NCI-H1694 (cell line): ENCODE measurements around the gene ARHGEF1.
A peak's percentile ranks its signal among the peaks of the same experiment; 100 is the strongest.
"Not testable (repeated sequence)": the region's sequence is repeated elsewhere in the genome, so short reads cannot be mapped to it uniquely, and the experiment has no call there.

Experiments
- DNase-seq: peaks from one replicate; lab custom pipeline; 2025; lab: John Stamatoyannopoulos, UW

The ARHGEF1 gene

DNA sequence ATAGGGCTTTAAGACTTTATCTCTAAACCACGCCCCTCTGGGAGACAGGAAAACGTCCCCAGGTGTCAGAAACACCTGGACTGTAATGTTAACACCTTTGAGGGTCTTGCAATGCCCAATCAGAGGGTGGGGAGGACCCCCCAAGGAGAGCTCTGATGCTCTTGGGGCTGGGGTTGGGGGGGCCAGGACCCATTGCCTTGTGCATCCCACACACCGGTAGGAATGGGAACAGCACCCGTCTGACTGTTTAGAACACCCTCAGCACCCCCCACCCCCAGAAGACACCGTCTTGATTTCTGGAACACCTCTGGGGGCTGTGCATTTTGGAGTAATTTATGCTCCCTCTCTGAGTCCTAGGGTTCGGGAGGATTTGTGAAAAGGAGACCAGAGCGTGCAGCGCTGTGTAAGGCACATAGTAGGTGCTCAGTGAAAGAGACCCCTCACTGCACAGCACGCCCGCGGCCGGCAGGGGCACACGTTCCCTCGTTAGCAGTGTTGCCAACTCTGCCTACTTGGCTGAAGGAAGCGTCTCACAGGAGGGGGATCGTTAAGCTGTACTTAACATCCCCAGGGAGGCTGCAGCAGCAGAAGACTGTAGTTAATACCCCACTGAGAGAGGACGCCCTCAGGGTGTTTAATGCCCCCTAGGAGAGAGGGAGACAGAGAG, 48.1 kb downstream of the ARHGEF1 start:
- DNase-seq = no peak

DNA sequence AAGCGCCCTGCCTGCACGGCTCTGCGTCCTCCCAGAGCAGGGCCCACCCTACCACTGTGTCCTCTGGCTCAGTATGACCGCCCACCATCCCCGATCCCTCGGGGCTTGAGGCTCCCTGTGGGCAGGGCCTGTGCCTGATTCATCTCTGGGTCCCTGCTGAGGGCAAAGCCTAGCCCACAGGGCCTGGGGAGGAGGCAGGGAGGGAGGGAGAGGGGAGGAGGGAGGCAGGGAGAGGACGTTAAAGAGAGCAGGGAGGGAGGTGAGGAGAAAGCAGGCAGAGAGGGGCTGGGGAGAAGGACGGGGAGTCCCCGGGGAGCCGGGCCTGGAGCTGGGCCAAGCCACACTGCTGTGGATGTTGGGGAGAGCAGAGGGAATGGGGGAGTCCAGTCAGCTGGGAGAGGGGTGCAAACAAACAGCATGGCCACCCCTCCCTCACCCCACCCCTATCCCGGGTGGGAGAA, 49.3 kb downstream of the ARHGEF1 start:
- DNase-seq = no peak

DNA sequence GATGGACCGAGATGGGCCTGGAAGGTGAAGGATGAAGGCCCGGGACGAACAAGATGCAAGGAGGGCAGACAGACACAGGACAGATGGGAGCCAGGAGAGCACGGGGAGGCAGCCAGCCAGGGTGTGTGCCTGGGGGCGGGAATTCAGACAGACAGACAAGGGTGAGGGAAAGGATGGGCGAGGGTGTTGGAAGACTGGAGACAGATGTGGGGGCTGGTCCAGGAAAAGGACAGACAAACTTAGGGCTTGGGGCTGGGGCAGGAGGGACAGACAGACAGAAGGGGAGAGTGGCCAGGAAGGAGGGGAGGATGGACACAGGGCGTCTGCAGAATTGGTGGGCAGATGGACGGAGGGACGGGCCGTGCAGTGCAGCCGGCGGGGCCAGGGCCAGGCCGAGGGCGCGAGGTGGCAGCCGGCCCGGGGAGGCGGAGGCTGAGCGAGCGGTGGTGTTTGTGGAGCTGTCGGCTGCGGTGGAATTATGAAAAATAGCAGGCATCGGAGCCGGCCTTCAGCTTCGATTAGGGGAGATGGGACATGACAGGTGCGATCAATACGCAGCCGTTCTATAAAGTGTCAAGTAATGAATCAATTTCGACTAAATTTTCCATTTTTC, 49.8 kb downstream of the ARHGEF1 start:
- DNase-seq = peak; percentile 39

DNA sequence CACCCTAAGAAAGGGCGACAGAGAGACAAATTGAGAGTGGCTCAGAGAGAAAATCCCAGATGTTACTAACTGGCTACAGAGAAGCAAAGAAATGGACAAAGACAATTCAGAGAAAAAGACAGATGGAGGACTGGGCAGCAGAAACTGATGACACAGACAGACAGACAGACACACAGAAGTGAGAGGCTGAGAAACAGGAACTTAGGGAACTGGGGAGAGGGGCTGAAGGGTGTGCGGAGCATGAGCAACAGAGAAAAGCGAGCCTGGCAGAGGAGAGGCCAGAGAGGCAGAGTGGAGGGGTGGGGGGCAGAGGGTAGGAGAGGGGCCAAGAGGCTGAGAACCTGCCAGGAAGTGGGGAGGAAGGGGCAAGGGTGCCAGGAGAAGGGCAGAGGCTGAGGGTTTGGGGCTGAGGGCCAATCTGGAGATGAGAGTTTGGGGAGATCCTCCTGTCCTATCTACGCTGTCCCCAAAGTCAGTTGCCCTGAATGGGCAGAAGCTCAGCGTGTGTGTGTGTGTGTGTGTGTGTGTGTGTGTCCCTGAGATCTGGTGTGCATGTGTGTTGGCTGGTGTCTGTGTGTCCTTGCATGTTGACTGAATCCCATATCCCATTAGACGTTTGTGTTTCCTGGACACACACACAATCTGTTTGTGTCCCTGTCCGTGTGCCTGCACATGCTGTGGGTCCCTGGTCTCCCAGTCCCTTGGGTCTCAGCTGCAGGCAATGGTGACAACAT, 50.9 kb downstream of the ARHGEF1 start:
- no peak for DNase-seq

DNA sequence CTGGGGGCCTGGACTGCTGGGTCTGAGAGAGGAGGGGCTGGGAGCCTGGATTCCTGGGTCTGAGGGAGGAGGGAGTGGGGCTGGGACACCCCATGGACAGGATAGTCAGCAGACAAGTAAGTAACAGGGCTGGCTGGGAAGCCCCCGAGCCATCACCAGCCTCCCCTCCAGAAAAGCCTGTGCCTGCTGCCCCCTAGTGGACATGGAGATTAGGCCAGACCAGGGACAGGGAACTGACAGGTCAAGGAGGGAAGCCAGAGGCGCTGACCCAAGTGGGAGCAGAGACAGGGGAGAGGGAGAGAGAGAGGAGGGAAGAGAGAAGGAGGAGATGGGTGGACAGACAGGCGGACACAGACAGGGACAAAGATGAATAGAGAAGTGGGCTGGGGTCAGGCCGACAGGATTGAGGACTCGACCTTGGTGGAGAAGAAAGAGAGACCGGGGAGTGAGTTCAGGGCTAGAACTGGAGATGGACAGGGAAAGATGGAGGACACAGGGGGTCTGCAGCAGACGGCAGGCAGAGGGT, 51.9 kb downstream of the ARHGEF1 start:
- DNase-seq = peak; percentile 68

DNA sequence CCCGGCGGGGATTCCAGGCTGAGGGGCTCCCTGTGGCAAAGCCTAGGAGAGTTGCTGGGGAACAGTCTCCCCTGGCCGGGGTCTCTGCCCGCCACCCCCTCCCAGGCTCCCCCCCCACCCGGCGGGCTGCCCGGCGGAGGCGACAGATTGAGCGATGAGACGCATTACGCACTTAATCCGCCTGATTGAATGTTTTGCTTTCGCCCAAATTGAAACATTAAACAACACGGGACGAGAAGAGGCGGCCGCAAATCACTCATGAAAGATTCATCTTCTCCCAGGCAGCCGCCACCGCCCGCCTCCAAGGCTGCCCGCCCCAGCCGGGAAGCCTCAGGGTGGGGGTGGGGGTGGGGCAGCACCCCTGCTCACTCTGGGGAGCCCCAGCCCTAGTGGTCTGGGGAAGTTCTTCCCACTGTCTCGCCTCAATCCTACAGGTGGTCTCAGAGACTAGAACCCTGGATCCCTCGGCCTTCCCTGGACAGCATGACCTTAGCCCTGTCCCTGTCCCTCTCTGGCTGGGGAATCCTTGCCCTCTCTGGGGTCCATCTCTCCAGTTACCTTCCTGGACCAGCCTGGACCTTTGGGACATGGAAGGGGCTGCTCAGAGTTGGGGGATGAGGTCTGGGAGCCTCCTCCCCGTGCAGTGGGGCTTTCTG, 52.9 kb downstream of the ARHGEF1 start:
- DNase-seq = no peak

DNA sequence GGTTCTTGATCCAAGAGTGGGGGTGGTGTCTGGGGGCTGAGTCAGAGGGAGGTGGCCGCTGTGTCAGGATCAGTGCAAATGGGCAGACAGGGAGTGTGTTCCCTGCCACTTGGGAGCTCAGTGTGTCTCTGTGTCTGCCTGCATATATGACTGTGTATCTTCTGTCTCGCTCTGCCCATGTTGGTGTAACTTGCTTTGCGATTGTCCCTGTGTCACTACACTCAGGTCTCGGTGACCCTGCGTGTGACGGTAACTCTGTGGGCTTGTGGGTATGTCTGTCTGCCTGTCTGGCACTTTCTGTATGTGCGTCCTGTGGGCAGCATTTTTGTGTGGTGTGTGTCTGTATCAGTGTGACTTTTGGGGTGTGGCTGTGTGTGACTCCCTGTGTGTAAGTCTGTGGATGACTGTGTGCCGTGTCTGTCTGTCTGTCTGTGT, 53.4 kb downstream of the ARHGEF1 start:
- no peak for DNase-seq

DNA sequence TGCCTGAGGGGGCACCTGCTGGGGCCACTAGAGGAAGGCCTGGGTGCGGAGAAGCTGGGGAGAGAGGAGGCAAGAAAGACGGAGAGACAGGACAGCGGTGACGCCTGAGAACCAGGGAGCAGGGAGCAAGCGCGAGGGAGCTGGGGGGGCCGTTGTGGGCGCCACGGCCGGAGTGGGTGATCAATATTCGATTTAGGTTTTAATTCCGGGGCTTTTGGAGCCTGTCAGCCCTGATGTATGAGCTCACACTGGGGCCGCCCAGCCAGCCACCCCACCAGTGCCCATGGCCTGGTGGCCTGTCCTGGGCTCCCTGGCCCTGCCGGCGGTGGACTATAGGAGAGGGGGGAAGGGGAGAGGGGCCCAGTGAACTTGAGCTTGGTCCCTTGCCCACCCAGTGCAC, 54.0 kb downstream of the ARHGEF1 start:
- no peak for DNase-seq

DNA sequence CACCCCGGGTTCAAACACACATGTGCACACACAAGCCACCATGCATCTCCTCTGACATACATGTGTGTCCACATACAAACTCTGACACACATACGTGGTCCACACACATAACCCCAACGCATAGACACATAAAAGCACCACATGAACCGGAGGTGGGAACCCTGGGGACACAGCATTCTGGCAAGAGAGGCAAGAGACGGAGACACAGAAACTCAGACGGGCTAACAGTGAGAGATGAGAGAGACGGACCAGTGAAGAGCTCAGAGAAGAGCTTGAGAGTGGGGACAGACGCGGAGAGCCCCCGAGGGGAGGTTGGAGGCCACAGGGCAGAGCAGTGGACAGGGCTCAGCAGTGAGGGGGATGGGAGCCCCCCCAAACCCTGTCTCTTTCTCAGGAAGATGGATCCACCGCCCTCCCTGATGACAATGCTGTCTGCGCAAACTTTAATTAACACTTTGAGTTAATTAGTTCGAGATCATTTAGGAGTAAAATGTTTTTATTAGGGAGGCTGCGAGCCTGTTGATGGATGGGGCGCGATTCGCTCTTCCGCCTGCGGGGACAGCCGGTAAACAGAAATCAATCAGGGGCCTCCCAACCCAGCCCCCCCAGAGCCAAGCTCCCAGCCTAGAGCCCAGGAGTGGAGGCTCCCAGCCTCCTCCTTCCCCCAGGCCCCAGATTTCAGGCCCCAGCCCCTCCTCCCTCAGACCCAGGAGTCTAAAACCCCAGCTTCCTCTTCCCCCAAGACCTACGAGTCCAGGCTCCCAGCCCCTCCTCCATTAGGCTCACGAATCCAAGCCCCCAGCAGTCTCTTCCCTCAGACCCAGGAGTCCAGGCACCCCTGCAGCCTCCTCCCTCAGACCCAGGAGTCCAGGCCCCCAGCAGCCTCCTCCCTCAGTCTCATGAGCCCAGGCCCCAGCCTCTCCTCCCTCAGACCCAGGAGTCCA, 54.8 kb downstream of the ARHGEF1 start:
- DNase-seq = no peak

DNA sequence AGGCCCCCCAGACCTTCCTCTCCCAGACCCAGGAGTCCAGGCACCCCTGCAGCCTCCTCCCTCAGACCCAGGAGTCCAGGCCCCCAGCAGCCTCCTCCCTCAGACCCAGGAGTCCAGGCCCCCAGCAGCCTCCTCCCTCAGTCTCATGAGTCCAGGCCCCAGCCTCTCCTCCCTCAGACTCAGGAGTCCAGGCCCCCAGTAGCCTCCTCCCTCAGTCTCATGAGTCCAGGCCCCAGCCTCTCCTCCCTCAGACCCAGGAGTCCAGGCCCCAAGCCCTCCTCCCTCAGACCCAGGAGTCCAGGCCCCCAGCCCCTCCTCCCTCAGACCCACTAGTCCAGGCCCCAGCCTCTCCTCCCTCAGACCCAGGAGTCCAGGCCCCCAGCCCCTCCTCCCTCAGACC, 56.2 kb downstream of the ARHGEF1 start:
- DNase-seq = not testable (repeated sequence)

DNA sequence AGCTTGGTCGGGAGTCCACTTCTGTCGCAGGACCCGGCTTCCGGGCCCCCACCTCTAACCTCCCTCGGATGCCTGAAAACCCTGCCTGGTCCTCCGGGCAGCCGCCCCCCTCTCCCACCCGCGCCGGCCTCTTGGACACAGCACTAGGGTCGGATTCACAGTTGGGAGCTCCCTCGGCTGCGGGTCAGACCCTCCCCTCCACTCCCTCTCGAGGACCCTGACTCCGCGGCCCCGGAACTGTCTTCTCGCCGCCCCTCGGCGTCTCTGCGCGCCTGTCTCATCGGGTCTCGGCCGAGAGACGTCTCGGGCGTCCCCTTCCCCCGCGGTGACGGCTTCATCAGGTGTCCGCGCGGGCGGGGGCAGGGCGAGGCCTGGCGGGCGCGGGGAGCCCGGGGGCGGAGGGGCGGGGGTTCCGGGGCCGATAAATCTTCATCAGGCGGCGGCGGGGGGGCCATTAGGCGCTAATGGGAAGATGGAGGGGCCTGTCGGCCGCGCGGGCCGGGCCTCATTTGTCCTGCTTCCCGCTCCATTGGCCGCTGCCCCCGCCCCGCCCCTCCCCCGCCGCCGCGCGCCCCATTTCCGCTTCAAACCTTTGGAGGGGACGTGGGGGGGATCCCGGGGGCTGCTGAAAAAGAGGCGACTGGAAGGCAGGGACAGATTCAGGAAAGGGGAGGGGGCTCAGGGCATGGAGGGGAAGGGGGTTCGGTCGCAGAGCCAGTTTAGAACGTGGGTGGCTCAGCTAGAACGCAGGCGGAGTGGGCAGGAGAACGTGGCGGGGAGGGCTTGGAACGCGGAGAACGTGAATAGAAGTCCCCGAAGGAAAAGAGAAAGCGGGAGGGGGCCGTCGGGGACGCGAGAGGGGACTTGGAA, 57.1 kb downstream of the ARHGEF1 start:
- DNase-seq = no peak

DNA sequence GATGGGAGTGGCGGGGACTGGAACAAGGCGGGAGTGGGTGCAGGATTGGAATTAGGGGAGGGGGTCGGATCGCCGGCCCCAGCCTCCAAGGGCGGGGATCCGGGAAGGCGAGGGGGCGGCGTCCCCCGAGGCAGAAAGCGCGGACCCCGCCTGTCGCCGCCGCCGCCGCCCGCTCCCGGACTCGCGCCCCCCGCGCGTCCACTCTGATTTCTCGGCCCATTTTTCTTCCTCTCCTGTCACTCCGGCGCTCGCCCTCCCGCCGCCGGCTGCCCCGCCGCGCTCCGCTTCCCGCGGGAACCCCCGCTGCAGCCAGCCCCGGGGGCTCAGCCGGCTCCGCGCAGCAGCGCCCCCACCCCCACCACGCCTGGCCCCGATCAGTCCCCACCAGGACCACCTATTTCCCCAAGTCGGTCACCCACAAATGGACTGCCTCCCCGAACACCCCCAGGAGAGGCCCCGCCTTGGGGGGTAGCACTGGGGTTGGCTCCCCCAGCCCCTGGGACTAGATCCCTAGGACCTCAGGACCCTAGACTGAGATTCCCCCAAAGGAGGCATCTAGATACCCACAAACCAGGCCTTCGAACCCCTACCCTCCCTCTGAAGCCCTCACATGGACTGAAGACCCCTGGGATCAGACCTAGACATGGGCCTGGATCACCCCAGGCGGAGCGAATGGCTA, 57.9 kb downstream of the ARHGEF1 start:
- no peak for DNase-seq

DNA sequence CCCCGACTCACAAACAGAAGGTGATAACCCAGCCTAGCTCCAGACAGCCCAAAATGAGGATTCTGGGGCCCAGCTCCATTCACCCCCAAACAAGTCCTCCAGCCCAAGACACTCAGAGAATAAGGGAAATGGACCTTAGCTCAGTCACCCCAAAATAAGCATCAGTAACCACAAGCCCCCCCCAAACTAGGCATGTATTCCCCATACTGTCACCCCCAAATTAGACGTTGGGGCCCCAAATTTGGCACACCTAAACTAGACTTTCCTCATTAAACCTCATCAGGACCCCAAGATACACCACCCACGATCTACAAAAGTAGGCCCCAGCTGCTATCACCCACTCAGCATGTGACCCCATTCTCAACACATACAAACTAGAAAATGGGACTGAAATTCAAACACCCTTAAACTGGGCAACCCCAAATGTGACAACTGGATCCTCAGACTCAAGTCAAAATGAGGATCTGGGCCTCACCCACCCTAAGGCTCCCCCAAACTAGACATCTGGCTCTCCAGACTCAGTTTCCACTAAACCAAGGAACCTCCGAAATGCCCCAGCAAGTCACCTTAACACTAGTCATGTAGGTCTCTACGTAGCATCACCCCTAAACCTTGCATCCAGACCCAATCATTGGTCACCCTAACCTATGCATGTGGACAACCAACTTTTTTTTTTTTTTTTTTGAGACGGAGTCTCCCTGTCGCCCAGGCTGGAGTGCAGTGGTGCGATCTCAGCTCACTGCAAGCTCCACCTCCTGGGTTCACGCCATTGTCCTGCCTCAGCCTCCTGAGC, 58.6 kb downstream of the ARHGEF1 start:
- no peak for DNase-seq

DNA sequence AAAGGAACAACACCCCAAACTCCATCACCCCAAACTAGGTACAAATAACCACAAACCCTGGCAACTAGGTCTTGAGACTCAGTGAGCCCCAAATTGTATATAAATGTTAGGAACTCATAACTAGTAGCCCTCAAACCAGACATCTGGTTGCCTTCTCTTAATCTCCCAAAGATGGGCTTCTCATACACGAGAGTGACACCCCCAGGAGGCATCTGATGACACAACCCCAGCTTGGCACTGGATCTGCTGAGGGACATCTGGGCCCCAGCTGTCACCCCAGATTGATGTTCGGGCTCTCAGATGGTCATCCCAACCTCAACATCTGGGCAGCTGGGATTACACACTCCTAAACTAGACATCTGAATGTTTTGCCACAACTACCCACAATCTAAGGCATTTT, 61.4 kb downstream of the ARHGEF1 start:
- DNase-seq = no peak

DNA sequence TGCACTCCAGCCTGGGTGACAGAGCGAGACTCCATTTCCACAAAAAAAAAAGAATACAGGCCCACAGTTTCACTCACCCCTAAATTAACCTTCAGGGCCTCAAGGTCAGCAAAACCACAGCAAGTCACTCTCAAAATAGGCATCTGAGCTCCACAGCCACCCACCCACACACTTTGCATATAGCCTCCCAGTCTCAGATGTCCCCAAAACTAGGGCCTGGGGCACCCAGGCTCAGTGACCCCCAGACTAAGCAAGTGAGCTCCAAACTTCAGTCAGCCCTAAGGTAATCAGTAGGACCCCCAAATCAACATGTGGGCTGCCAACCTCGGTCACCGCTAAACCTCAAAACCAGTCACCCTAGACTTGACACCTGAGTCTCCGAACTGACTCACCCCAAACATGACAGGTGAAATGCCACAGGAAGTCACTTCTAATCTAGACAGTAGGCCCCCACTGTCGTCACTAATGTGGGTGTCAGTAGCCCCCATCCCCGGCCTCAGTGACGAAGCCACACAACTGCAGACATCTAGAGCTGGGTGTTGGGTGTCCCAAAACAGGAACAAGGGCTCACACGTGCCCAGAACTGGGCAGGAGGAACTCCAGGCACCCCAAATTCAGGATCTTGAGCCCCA, 62.3 kb downstream of the ARHGEF1 start:
- no peak for DNase-seq

DNA sequence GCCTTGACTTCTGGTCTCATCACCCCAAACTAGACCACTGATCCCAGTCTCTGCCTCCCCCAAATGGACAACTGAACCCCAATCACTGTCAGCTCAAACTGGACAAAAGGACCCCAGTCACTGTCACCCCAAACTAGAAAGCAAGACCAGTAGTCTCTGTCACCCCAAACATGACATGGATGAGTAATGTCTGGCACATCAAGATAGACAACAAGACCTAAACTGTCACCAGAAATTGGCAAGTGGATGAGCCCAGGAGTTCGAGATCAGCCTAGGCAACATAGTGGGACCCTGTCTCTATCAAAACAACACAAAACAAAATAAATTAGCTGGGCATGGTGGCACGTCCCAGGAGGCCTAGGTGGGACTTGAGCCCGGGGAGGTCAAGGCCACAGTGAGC, 64.1 kb downstream of the ARHGEF1 start:
- DNase-seq = no peak

DNA sequence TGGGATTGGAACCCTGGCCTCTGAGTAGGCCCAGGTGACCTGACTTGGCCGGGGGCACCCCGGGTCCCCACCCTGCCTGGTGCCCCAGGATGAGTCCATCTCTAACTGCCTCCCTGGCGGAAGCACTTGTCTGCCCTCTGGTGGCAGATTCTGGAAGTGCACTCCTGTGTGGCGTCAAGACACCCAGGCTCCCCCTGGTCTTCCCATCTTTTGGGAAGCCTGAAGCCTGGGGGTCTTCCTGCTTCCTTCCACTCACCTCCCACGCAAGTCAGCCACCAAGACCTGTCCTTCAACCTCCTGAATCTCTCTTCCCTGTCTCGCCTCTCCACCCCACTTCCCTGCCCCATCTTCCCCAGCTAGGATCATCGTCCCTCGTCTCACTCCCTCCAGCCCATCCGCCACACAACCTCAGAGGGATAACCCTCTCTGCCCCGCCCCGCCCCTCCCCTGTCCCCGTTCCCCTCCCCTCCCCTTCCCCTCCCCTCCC, 68.7 kb downstream of the ARHGEF1 start:
- DNase-seq = peak; percentile 88

DNA sequence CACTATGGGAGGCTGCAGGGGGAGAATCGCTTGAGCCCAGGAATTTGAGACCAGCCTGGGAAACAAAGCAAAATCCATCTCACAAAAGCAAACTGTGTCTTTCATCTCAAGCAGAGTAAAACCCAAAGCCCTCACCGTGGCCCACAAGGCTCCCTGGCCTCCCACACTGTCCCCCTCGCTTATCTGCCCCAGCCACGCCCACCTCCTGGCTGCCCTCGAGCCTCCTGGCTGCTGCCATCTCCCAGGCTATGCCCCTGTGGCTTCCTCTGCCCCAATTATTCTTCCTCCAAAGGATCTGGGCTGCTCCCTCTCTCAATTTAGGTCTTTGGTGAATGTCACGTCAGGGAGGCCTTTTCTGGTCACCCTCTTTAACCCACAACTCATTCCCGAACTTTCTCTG, 72.5 kb downstream of the ARHGEF1 start:
- no peak for DNase-seq
